Daoy (cell line): ENCODE measurements around the gene MBNL1. TPM values are rescaled to one million over a fixed set of nuclear protein-coding genes. Genes with fewer than 3 reads are reported as not detected.

ENCODE experiments used
- DNase-seq: peaks from one replicate; pipeline ENCODE4 v3.0.0-alpha.2; 2015; ENCODE audit warnings: low read depth
- total RNA-seq: library from RNA; depleted of rRNA; stranded (reverse); fragments of >200 nt; shearing (Covaris generic); gene quantifications from 2 replicates; pipeline ENCODE4 v1.2.3, GENCODE V29; 2014

MBNL1 gene
- total RNA-seq, 1 experiment from 2014 or later: 124 TPM

DNA sequence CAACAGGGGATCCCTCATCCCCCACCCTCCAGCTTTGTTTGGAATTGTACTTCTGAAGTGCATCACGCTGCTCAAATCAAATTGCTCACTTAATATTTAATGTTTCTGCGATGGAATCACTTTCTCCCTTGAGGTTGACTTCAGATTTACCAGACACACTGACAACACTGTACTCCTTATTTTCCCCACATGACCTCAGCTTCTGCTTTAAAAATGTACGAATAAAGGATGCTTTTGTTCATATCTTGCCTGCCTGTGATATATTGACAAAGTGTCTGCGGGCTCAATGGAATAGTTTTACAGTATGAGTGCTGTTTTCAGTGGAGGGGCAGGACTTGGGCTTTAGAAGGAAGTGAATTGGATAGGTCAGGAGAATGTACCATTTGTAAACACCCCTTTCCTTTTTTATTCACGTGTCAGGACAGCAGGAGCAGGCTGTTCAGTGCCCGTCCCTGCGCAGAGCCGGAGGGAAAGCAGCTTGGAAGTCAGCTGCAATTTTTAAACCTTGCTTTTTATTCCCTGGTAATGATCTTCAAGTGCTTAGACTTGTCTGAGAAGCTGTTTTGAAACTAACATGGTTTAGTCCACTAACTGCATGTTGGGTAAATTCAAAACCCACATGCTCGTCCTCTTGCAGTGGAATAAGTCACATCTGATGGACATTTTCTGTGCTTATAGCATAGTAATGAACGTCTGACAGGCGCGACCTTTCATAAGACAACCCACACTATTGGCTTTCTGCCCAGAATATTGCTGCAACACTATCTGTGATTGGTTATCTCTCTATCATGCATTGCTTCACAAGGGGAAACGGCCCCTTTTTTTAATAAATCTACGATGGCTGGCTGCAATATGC lies 29.9 kb downstream of the MBNL1 start:
- peak; percentile 74 for DNase-seq

DNA sequence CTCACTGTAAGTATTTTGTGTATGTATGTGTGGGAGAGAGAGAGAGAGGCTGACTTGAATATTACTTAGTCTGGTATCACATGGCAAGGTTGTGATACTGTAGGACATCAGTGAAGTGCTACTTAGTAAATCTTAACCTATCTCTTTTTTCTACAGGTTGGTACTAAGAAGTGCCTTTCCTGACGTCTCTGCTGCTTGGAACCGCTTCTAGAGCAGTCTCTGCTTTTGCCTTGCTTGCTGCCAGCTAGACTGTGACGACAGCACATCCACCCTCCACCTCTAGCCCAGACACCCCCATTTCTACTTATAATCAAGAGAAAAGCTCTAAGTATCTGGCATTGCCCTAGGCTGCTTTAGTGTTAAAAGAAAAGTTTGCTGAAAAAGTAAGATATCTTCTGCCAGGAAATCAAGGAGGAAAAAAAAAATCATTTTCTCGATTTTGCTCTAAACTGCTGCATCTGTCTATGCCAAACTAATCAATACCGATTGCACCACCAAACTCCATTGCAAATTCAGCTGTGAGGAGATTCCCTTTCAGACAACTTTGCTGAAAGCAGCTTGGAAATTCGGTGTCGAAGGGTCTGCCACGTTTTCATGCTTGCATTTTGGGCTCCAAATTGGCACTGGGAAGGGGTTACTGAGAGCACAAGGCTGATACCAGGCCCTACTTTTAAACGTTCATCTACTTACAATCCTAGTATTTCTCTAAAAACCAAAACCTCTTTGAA lies 30.7 kb downstream of the MBNL1 start:
- no peak for DNase-seq

DNA sequence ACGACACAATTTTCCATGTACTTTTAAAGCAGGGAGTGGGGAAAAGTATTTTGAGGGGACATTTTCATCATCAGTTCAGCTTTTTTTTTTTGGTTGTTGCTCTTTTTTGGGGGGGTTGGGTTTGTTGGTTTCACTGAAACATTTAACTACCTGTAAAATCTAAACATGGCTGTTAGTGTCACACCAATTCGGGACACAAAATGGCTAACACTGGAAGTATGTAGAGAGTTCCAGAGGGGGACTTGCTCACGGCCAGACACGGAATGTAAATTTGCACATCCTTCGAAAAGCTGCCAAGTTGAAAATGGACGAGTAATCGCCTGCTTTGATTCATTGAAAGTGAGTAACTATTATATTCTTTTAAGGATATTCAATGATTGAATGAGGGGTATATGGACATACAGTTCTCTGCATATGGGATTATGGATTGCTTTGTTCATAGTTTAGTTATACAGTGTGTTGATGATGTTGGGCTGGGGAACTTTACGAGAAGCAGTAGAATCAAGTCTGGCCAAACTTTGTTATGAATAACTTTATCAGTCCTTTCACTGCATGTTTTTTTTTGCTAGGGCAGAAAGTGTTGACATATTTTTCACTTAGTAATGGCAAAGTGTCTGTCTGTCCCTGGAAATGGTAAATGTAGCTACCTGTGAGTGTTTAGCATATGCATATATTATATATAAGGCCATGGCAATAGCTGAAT lies 31.5 kb downstream of the MBNL1 start:
- no peak for DNase-seq

DNA sequence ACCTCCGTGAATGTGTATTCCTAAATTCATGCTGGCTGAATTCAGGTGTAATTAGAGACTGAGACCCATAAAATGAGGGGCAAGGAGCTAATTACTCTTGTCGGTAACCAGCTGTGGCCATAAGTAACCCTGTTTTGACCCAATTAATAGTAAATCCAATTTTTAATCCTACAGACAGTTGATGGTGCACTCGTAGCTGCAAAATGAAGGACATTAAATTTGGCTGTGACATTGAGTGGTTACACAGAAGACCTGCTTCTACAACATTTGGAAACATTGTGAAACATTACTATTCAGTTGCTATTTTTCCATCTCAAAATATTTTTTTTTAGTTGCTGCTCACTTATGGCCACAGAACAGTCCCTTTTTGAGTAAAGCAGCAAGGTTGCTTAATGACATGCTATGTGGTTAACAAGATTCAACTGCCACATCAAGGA lies 33.0 kb downstream of the MBNL1 start:
- DNase-seq: no peak

DNA sequence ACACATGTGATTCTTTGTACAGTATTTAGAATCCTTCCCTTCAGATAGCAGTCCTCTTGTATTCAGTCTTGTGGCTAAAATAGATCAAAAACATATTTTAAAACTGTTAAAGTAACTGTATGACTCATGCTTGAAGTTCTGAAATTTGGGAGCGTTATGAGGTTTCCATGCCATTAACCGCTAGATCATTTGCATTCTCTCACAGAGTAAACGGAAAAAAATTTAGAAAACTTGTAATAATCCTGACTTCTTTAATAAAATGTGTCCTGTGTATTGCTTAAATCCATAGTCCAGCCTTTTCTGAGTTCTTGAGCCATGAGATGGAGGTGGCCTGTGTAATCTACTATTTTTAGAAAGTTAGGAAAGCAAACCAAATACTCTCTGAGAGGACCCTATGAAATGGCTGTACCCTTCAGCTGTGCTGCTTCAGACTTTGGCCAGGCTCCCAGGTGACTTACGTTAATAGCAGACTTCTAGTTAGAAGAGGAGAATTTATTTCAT lies 33.8 kb downstream of the MBNL1 start:
- no peak for DNase-seq

DNA sequence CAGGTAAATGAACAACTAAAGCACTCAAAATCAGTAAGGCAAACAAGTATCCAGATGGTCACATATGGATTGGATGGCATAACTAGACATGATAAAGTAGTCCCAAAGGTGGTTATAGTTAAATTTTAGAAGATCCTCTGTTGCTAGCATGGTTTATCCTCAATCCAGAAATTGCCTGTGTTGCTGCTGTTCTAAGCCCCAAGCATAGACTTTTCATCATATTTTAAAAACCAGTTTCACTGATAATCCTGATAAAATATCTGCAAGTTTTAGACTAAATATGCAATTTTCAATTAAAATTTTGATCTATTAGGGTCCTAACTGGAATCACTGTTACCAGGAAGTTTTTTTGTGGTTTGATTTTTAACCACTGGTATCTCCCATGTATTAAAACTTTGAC lies 35.4 kb downstream of the MBNL1 start:
- DNase-seq: no peak

DNA sequence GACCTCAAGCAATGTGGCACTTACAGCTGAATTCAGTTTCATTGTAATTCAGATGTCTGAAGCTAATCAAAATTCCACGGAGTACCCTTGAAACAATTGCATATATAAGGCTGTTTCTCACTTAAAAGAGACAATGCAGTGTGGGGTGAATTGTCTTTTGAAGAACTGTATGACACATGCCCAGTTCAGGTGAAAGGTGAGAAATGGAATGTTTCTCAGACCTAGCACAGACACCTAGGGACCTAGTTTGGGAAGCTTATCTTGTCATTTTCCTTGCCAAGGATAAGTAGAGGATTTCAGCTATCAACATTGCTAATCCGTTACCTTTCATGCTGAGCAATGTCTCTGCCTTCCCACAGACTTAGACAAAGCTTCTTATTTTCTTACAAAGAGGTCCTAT lies 36.3 kb downstream of the MBNL1 start:
- DNase-seq: no peak

DNA sequence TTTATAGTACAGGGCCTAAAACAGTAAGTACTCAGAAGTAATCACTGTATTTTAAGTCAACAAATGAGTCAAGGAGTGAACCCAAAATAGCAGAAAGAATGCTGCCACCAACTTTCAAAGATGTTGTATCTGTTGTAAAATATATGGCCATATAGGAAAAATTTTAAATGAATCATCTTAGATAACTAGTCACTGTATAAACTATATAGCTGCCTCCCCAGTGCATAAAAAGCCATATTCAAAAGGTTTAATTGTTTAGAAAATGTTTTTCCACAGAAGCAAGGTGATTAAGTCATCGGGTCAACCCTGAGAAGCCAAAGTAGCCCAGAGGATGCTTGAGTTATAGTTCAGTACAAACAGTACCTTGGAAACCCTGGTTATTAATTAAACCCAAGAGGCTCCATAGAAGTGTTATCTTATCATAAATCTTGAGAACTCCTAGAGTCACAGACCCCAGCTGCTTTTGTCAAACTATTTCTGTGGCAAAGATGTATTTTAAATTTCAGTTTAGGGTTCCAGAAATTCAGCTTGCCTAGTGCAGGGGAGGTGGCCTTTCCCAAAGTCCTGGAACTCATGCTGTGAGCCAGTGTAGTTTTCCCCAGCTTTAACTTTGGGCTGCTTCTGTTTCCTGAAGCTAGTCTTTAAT lies 39.2 kb downstream of the MBNL1 start:
- peak; percentile 32 for DNase-seq

DNA sequence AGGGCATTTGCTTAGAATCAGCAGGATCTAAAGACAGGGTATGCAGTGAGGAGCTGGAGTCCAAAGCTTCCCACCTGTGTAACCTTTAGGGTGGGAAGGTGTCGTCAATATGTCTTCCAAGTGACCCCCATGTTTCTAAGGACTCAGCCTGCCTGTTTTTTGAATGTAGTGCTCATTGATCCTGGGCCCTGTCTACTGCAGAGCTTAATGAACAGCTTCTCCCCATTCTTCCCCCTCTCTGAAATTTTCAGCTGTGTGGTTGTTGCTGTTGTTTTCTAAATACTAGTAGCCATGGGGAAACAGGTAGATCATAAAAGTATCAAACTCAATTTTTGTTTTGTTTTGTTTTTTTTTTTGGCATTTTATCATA lies 39.7 kb downstream of the MBNL1 start:
- DNase-seq: no peak

DNA sequence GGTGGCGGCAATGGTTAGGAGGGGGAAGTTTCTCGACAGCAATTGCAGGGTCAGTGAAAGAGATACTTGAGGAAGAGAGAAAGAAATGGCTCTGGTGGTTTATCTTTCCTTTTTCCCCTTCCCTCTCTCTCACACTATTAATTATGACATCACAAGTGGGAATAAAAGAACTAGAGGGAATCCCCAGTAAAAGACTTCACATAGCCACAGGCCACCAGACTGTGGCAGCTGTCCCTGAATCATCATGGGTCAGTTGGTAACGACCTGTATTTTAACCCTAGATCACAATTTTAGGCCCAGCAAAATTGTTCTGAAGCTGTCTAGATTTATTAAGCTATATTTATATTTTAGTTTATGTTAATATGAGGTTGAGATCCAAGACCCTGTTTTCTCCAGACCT lies 40.3 kb downstream of the MBNL1 start:
- no peak for DNase-seq

DNA sequence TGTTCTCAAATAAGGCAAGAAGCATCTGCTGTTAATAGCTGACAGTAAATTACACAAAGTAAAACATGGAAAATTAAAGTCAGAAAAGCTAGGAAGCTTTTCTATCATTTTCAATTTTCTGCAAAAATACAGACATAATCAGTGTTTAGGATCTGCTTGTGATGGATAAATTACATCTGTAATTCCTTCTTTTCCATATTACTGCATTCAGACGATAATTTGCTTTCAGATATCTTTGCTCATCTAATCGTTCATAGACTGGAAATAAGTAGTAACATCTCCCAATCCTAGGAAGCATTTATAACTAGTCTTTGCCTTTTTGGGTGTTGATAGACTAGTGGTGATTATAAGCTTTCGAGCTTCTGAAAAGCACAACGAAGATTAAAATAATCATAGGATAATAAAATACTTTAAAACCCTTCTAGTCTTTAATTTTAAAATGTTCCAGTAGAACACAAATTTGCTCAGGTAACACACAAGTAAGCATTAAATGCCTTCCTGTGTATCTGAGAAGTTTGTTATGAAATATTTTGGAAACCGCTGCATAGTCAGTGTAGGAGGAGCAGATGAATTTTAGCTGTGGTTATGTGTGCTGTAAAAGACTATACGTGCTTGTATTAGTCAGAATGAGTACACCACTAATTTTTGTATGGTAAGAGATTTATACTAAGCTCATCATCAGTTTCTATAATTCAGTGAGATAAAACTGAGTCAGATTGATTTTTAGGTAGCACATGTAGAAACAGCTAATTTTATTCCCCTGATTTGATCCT lies 41.0 kb downstream of the MBNL1 start:
- no peak for DNase-seq

DNA sequence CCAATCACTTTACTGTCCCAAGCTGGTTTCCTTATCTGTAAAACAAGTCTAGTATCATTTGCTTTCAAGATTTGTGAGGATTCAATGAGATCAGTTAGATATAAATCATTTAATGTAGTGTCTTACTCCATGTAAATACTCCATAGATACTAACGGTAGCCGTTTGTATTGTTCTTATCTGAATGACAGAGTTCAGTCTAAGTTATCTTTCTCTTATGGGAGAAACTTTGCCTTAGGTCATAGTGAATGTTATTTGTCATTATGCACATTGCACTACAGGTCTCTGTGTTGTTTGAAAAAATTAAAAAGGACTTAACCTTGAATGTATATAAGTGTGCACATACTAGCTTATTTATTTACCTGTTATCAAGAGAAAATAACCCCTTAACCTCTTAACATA lies 44.7 kb downstream of the MBNL1 start:
- DNase-seq: no peak

DNA sequence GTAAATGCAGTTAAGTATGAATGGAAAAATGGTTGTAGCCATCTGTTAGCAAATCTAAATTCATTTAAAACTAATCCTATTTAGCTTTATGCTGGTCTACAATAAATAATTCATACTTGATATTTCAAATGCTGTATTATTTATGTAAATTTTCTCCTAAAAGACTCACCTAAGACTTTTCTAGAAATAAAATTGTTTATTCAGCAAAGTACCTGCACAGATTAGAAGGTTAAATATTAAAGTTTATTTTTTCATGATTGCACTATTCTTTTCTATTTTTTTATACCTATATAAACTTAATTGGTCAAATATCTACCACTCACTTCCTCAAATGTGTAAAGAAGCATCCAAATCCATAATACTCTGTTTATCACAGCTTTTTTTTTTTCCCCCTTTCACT lies 45.2 kb downstream of the MBNL1 start:
- no peak for DNase-seq

DNA sequence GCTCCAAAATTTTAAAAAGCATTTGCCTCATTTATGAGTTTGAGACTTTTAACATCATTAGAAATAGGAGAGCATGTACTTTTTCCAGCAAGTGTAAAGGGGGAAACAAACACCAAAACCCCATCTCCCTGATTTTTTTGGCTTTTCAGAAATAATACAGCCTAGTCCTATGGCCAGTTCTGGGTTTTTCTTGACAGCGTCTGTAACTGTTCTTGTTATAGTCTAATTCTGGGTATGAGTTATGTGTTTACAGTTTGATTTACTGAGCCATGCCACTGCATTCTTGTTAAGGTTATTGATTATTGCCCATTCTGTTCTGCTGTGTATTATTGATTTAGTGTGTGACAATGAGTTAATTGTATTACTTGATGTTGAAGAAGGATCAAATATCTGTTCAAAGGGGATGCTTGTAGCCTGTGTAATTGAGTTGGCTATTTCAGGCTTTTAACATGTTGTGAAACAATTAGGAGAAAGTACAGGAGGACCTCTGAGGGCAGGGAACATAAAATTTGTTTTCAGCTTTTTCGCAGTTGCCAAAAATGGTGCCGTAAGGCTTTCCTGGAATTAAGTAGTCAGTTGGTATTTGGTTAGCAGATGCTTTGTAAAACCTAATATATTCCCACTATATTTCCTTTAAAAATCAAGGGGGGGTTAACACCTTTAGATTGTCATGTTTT lies 46.1 kb downstream of the MBNL1 start:
- DNase-seq: no peak

DNA sequence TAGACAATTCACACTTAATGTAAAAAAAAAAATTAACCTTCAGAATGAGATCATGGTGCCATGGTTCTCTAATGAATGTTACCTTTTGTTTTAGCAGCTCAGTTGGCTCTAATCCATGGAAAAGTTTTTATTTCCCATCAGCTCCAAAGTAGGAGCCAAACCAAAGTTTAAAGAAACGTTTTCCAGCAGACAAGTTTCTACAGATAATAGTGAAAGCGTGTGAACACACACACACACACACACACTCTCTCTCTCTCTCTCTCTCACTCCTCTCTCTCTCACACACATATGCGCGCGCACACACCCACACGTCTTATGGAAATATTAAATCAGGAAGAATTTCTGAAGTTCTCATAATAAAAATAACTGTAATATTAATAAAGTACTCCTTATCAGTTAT lies 46.9 kb downstream of the MBNL1 start:
- no peak for DNase-seq

DNA sequence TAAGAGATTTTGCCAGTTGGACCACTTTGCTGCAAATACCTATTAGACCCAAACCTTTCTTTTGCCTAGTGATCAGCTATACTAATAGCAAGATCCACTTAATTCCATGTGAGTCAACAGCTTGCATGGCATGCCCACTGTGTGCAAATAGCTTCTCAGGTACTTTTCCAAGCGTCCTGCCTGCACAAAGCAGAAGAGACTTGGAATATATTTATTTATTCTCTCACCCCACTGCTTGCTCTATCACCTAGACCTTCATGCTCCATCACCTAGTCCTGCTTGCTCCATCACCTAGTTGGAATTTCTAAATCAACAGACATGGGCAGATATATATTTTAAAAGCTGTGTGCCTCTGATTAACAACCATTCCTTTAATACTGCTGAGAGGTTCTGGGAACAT lies 47.6 kb downstream of the MBNL1 start:
- DNase-seq: no peak

DNA sequence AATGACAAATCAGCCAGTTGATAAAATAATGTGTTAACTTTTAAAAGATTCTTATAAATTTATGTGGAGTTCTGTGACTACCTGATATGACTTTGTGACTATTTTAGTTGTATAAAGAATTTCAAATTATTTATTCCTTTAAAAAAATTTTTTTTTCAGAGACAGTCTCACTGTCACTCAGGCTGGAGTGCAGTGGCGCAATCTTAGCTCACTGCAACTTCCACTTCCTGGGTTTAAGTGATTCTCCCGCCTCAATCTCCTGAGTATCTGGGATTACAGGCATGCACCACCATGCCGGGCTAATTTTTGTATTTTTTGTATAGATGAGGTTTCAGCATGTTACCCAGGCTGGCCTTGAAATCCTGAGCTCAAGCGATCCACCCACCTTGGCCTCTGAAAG lies 48.5 kb downstream of the MBNL1 start:
- DNase-seq: no peak

DNA sequence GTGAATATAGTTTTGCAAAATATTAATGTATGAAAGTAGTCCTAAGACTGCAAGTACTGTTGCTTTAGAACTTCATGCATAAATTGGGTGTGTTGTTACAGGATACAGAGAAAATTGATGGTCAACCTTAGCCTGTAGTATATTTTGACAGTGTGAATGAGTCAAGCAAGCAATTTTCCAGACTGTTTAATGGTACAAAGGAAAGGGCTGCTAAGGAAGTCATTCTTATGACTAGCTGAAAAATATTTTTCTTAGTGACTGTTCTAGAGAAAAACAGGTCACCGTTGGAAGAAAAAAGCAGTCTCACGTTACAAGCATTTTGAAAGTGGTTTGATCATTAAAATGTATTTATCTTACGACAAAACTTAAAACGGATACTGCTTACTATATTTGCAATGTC lies 49.2 kb downstream of the MBNL1 start:
- peak; percentile 66 for DNase-seq

DNA sequence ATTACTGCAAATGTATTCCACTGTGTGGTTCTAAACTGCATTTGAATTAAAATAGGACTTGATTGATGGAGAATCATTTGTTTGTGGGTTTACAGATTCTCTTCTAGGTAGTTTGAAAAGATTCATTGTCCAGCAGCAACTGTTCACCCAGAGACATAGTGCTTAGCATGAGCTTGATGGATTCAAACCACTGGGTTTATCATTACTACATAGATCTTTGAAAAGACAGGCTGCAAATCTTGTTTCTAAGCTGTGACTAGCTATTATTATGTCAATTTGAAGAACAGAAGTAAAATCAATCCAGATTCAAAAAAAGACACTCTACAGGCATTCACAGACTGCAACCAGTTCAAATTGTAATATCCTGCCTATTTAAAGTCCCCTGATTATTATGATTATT lies 49.8 kb downstream of the MBNL1 start:
- DNase-seq: no peak

DNA sequence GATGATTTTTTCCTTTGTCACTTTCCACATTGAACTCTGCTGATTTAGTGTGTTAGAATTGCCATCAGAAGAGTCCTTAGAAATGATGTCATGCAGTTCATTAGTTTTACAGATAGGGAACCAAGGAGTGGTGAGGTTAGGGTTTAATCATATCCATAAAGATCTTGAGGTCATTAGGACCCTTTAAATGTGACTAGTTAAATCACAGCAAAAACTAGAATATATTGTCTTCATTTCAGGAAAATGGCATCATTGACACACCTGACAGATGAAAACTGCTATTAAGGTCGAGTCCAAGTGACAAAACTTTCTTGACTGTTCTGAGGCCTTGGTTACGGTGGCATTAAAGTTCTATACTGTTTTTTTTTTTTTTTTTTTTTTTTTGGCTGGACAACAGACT lies 50.5 kb downstream of the MBNL1 start:
- no peak for DNase-seq
